H9 (cell line): Measurements from ENCODE around the gene VAV3. TPM values are rescaled to one million over a fixed set of nuclear protein-coding genes. Genes with fewer than 3 reads are reported as not detected.
A peak's percentile ranks its signal among the peaks of the same experiment; 100 is the strongest.

Experiments used
- DNase-seq: peaks from one replicate; pipeline ENCODE4 v3.0.0-alpha.2; 2017
- H2AFZ ChIP-seq: one replicate; pipeline ENCODE4 v1.6.1; 2013; ENCODE audit warnings: mild to moderate bottlenecking, low read length, control low read depth, moderate library complexity
- H2AK5ac ChIP-seq: 2 replicates; pipeline ENCODE4 v1.6.1; 2013; ENCODE audit warnings: low read length, control low read depth, mixed read lengths; ENCODE audit not compliant: insufficient read length
- H2BK120ac ChIP-seq: one replicate; pipeline ENCODE4 v1.6.1; 2013; ENCODE audit warnings: low read depth, mild to moderate bottlenecking, low read length, control low read depth, inconsistent platforms; ENCODE audit not compliant: poor library complexity, severe bottlenecking
- H2BK12ac ChIP-seq: 2 replicates; pipeline ENCODE4 v1.6.1; 2013; ENCODE audit warnings: low read length, control low read depth, mixed read lengths, low read depth; ENCODE audit not compliant: insufficient read length
- H2BK15ac ChIP-seq: 2 replicates; pipeline ENCODE4 v1.6.1; 2013; ENCODE audit warnings: low read depth, low read length, control low read depth
- H2BK20ac ChIP-seq: one replicate; pipeline ENCODE4 v1.6.1; 2013; ENCODE audit warnings: low read depth, mild to moderate bottlenecking, low read length, control low read depth, inconsistent platforms; ENCODE audit not compliant: poor library complexity, severe bottlenecking
- H2BK5ac ChIP-seq: 2 replicates; pipeline ENCODE4 v1.6.1; 2013; ENCODE audit warnings: low read length, control low read depth, mixed read lengths; ENCODE audit not compliant: insufficient read length
- H3K14ac ChIP-seq: 2 replicates; pipeline ENCODE4 v1.6.1; 2013; ENCODE audit warnings: low read length, control low read depth; ENCODE audit not compliant: insufficient read depth
- H3K18ac ChIP-seq: 2 replicates; pipeline ENCODE4 v1.6.1; 2013; ENCODE audit warnings: low read depth, mild to moderate bottlenecking, mixed read lengths, low read length, control low read depth; ENCODE audit not compliant: insufficient read length
- H3K23ac ChIP-seq: 2 replicates; pipeline ENCODE4 v1.6.1; 2013; ENCODE audit warnings: low read length, control low read depth, mixed read lengths, low read depth; ENCODE audit not compliant: insufficient read length
- H3K23me2 ChIP-seq: 2 replicates; pipeline ENCODE4 v1.6.1; 2013; ENCODE audit warnings: low read depth, mild to moderate bottlenecking, mixed read lengths, low read length, control low read depth; ENCODE audit not compliant: insufficient read length, poor library complexity, severe bottlenecking
- H3K27ac ChIP-seq: 2 replicates; pipeline ENCODE4 v1.5.1; 2013; ENCODE audit warnings: low read length, control low read depth, mixed read lengths, low read depth; ENCODE audit not compliant: insufficient read length
- H3K27me3 ChIP-seq: 2 replicates; pipeline ENCODE4 v1.6.1; 2013; ENCODE audit warnings: low read length, control low read depth, inconsistent platforms; ENCODE audit not compliant: insufficient read depth
- H3K4ac ChIP-seq: 2 replicates; pipeline ENCODE4 v1.6.1; 2013; ENCODE audit warnings: low read depth, mild to moderate bottlenecking, control low read depth, inconsistent platforms, low read length, moderate library complexity
- H3K4me1 ChIP-seq: 2 replicates; pipeline ENCODE4 v1.6.1; 2013; ENCODE audit warnings: low read length, control low read depth, inconsistent platforms; ENCODE audit not compliant: insufficient read depth
- H3K4me2 ChIP-seq: 2 replicates; pipeline ENCODE4 v1.6.1; 2013; ENCODE audit warnings: low read length, control low read depth, mixed read lengths; ENCODE audit not compliant: insufficient read length, insufficient read depth
- H3K56ac ChIP-seq: 2 replicates; pipeline ENCODE4 v1.6.1; 2013; ENCODE audit warnings: low read depth, mild to moderate bottlenecking, mixed read lengths, low read length, control low read depth; ENCODE audit not compliant: insufficient read length
- H3K79me1 ChIP-seq: 2 replicates; pipeline ENCODE4 v1.6.1; 2013; ENCODE audit warnings: low read depth, mild to moderate bottlenecking, moderate library complexity, low read length, control low read depth, inconsistent platforms; ENCODE audit not compliant: insufficient read depth, poor library complexity, severe bottlenecking
- H3K79me2 ChIP-seq: 2 replicates; pipeline ENCODE4 v1.6.1; 2013; ENCODE audit warnings: low read length, control low read depth, inconsistent platforms; ENCODE audit not compliant: insufficient read depth
- H3K9ac ChIP-seq: 2 replicates; pipeline ENCODE4 v1.6.1; 2013; ENCODE audit warnings: low read length, control low read depth, mixed read lengths; ENCODE audit not compliant: insufficient read length; ENCODE audit errors: extremely low read depth
- H3K9me3 ChIP-seq: one replicate; pipeline ENCODE4 v1.6.1; 2013; ENCODE audit warnings: low read depth, low read length, inconsistent platforms; ENCODE audit not compliant: control insufficient read depth
- H3T11ph ChIP-seq: one replicate; pipeline ENCODE4 v1.6.1; 2013; ENCODE audit warnings: mild to moderate bottlenecking, low read length, control low read depth, inconsistent platforms
- H4K20me1 ChIP-seq: one replicate; pipeline ENCODE4 v1.6.1; 2013; ENCODE audit not compliant: control insufficient read depth, insufficient read length, insufficient read depth
- H4K5ac ChIP-seq: 2 replicates; pipeline ENCODE4 v1.6.1; 2013; ENCODE audit warnings: low read depth, mild to moderate bottlenecking, mixed read lengths, low read length, control low read depth; ENCODE audit not compliant: insufficient read length
- H4K8ac ChIP-seq: replicated peaks from 2 replicates; pipeline ENCODE4 v1.6.1; 2013; ENCODE audit warnings: low read length, control low read depth, mixed read lengths, low read depth; ENCODE audit not compliant: insufficient read length
- H4K91ac ChIP-seq: 2 replicates; pipeline ENCODE4 v1.6.1; 2013; ENCODE audit warnings: low read depth, mild to moderate bottlenecking, moderate library complexity, mixed read lengths, low read length, control low read depth; ENCODE audit not compliant: insufficient read length
- H3K27ac Mint-ChIP-seq, 3 experiments: 2 replicates in 2 of 3; 3 replicates in 1 of 3; pipeline ENCODE4 v1.8.0; 2020 to 2021; ENCODE audit warnings: mixed read lengths in 3 of 3, mild to moderate bottlenecking in 1 of 3, moderate library complexity in 1 of 3
- H3K27me3 Mint-ChIP-seq: 2 replicates; pipeline ENCODE4 v1.8.0; 2021; ENCODE audit warnings: low read depth, mild to moderate bottlenecking, moderate library complexity, mixed read lengths
- H3K36me3 Mint-ChIP-seq, 3 experiments: 2 replicates in 2 of 3; 3 replicates in 1 of 3; pipeline ENCODE4 v1.8.0; 2020 to 2021; ENCODE audit warnings: low read depth in 3 of 3, mixed read lengths in 3 of 3; ENCODE audit not compliant: insufficient read depth in 1 of 3
- H3K4me1 Mint-ChIP-seq, 2 experiments: 2 replicates each; pipeline ENCODE4 v1.8.0; 2020; ENCODE audit warnings: mixed read lengths in 2 of 2
- H3K4me3 Mint-ChIP-seq, 2 experiments: 2 replicates in 1 of 2; 3 replicates in 1 of 2; pipeline ENCODE4 v1.8.0; 2020 to 2021; ENCODE audit warnings: mild to moderate bottlenecking in 2 of 2, mixed read lengths in 2 of 2, moderate library complexity in 1 of 2
- H3K9me3 Mint-ChIP-seq, 2 experiments: 2 replicates in 1 of 2; 3 replicates in 1 of 2; pipeline ENCODE4 v1.8.0; 2020; ENCODE audit warnings: mild to moderate bottlenecking in 2 of 2, mixed read lengths in 2 of 2, moderate library complexity in 1 of 2
- WGBS: extraction: QIAGEN DNeasy Blood & Tissue Kit; methylation state at CpG from one replicate; pipeline ENCODE4 v1.1.7; 2013; ENCODE audit warnings: missing lambda C conversion rate, low lambda C conversion rate, mixed read lengths; ENCODE audit not compliant: insufficient read length; ENCODE audit errors: extremely low coverage; 5-methylcytosine and 5-hydroxymethylcytosine counted together
- total RNA-seq: library from RNA; stranded (reverse); gene quantifications from 2 replicates; pipeline ENCODE4 v1.2.1, GENCODE V29; 2021
- TF ChIP-seq, protein P1 (sequence below): fragments of 200-600 bp; sonication (generic); conservative IDR thresholded peaks from 3 replicates; pipeline ENCODE4 v1.8.0; 2021; ENCODE audit warnings: antibody characterized with exemption, mild to moderate bottlenecking

Gene VAV3
- total RNA-seq, 1 experiment from 2014 or later = 5.1 TPM

DNA sequence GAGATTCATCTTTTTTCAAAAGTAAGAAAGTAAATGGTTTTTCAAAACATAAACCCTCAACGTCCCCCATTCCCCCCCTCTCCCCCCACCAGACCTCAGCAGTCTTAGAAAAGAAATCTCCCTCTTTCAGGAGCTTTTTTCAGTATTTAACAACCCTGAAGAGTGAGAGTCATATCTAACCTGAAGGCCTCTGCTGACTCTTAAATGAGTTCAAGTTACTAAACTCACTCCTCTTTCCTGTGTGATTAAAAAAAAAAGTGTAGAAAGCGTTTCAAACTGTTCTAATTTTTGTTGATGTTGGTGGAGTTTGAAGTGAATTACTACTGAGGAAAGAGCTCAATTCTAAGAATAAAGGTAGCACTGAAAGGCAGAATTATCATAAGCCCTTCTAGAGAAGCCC, 93.7 kb downstream of the VAV3 start:
- no peaks in the 10 kb centered on the region for H3K27me3 ChIP-seq
- H3K23ac ChIP-seq = no peak overlapping the region
- H2BK12ac ChIP-seq = no peak overlapping the region
- 0 out of 7 replicates have a peak overlapping the region, but pooled peaks of 1 of the 3 experiments have one; percentile 5 for H3K27ac Mint-ChIP-seq
- H3K18ac ChIP-seq = no peak overlapping the region
- H3K79me2 ChIP-seq = no peaks in the 10 kb centered on the region
- TF ChIP-seq, protein P1, sequence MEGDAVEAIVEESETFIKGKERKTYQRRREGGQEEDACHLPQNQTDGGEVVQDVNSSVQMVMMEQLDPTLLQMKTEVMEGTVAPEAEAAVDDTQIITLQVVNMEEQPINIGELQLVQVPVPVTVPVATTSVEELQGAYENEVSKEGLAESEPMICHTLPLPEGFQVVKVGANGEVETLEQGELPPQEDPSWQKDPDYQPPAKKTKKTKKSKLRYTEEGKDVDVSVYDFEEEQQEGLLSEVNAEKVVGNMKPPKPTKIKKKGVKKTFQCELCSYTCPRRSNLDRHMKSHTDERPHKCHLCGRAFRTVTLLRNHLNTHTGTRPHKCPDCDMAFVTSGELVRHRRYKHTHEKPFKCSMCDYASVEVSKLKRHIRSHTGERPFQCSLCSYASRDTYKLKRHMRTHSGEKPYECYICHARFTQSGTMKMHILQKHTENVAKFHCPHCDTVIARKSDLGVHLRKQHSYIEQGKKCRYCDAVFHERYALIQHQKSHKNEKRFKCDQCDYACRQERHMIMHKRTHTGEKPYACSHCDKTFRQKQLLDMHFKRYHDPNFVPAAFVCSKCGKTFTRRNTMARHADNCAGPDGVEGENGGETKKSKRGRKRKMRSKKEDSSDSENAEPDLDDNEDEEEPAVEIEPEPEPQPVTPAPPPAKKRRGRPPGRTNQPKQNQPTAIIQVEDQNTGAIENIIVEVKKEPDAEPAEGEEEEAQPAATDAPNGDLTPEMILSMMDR = no peak
- H3K79me1 ChIP-seq = no peaks in the 10 kb centered on the region
- no peak overlapping the region for H4K8ac ChIP-seq
- H2AFZ ChIP-seq = no peak overlapping the region
- no peak overlapping the region for H3K4me2 ChIP-seq
- no peak overlapping the region for H3K4me3 Mint-ChIP-seq
- no peaks in the 10 kb centered on the region; the same call in 1 of the 2 replicates for H3K27me3 Mint-ChIP-seq
- no peak overlapping the region for H3K27ac ChIP-seq
- H2BK120ac ChIP-seq = no peak overlapping the region
- DNase-seq = no peak
- no peaks in the 10 kb centered on the region for H3K9me3 ChIP-seq
- no peak overlapping the region for H4K91ac ChIP-seq
- H3K14ac ChIP-seq = no peak overlapping the region
- no peak overlapping the region for H2BK20ac ChIP-seq
- no peak overlapping the region for H3T11ph ChIP-seq
- no peak overlapping the region for H4K5ac ChIP-seq
- no peaks in the 10 kb centered on the region for H3K23me2 ChIP-seq
- H2BK15ac ChIP-seq = no peak overlapping the region
- H4K20me1 ChIP-seq = no peaks in the 10 kb centered on the region
- H2BK5ac ChIP-seq = no peak overlapping the region
- no peak overlapping the region for H3K56ac ChIP-seq
- no peak overlapping the region for H3K4ac ChIP-seq
- no peak overlapping the region for H3K9ac ChIP-seq
- H3K9me3 Mint-ChIP-seq = peaks cover 9 to 10% of the 10 kb centered on the region in 2 experiments
- H3K4me1 ChIP-seq = peaks cover 4% of the 10 kb centered on the region; the same call in 1 of the 2 replicates
- WGBS = no CpG with 5 or more reads among the region's 2 CpGs
- H3K4me1 Mint-ChIP-seq = peaks cover 43 to 44% of the 10 kb centered on the region in 2 experiments
- H3K36me3 Mint-ChIP-seq = peaks cover 6 to 15% (median 10%) of the 10 kb centered on the region in 3 experiments
- H2AK5ac ChIP-seq = no peak overlapping the region
